GM12878 (cell line): Measurements from ENCODE around the gene RALGAPB. TPM values are rescaled to one million over a fixed set of nuclear protein-coding genes. Genes with fewer than 3 reads are reported as not detected.

Source experiments
- CBFB ChIP-seq: IDR thresholded peaks from 2 replicates; pipeline ENCODE4 v1.6.1; 2016; ENCODE audit warnings: antibody characterized with exemption, low read depth
- CBX5 ChIP-seq: sonication (generic); IDR thresholded peaks from 2 replicates; pipeline ENCODE4 v1.6.1; 2016; ENCODE audit warnings: low read depth, moderate library complexity, mild to moderate bottlenecking, inconsistent platforms
- ETV6 ChIP-seq, 2 experiments: fragments of 450-650 bp in 1 of 2; IDR thresholded peaks in 1 of 2; conservative IDR thresholded peaks in 1 of 2; 2 replicates each; pipeline ENCODE4 v1.6.1; 2014; ENCODE audit warnings: antibody characterized with exemption in 1 of 2, borderline replicate concordance in 1 of 2, low read depth in 1 of 2, mild to moderate bottlenecking in 1 of 2, moderate library complexity in 1 of 2
- FOS ChIP-seq: IDR thresholded peaks from 3 replicates; pipeline ENCODE4 v1.6.1; 2011; ENCODE audit warnings: borderline replicate concordance; ENCODE audit not compliant: insufficient read length; ENCODE audit errors: extremely low read depth
- HDAC2 ChIP-seq: fragments of 200-600 bp; sonication (generic); IDR thresholded peaks from 2 replicates; pipeline ENCODE4 v1.6.1; 2017
- HDGF ChIP-seq: fragments of 450-650 bp; IDR thresholded peaks from 2 replicates; pipeline ENCODE4 v1.6.1; 2016; ENCODE audit warnings: antibody characterized with exemption
- MEF2A ChIP-seq: IDR thresholded peaks from 2 replicates; pipeline ENCODE4 v1.6.1; 2011; ENCODE audit warnings: low read depth, mild to moderate bottlenecking, low read length, moderate library complexity; ENCODE audit not compliant: insufficient read depth
- MTA3 ChIP-seq: IDR thresholded peaks from 2 replicates; pipeline ENCODE4 v1.6.1; 2012; ENCODE audit warnings: low read length, inconsistent platforms, borderline replicate concordance
- NBN ChIP-seq: fragments of 450-650 bp; IDR thresholded peaks from 2 replicates; pipeline ENCODE4 v1.6.1; 2016
- POLR2AphosphoS2 ChIP-seq: IDR thresholded peaks from 2 replicates; pipeline ENCODE4 v1.6.1; 2011; ENCODE audit warnings: low read depth, mild to moderate bottlenecking, low read length, improper control_type of control experiment, moderate library complexity
- RB1 ChIP-seq: fragments of 450-650 bp; formaldehyde crosslinking; IDR thresholded peaks from 2 replicates; pipeline ENCODE4 v1.6.1; 2017; ENCODE audit warnings: mild to moderate bottlenecking, borderline replicate concordance
- RBBP5 ChIP-seq: fragments of 200-600 bp; sonication (generic); conservative IDR thresholded peaks from 2 replicates; pipeline ENCODE4 v1.6.1; 2016
- SIN3A ChIP-seq: IDR thresholded peaks from 2 replicates; pipeline ENCODE4 v1.6.1; 2012; ENCODE audit warnings: low read depth, low read length, improper control_type of control experiment
- SREBF1 ChIP-seq: IDR thresholded peaks from 2 replicates; pipeline ENCODE4 v1.6.1; 2012; ENCODE audit warnings: mild to moderate bottlenecking, low read length
- TAF1 ChIP-seq: IDR thresholded peaks from 2 replicates; pipeline ENCODE4 v1.6.1; 2011; ENCODE audit warnings: mild to moderate bottlenecking, low read depth, low read length, borderline replicate concordance
- USF1 ChIP-seq: IDR thresholded peaks from 2 replicates; pipeline ENCODE4 v1.6.1; 2011; ENCODE audit warnings: borderline replicate concordance, low read depth, mild to moderate bottlenecking, moderate library complexity, mixed read lengths, low read length; ENCODE audit not compliant: insufficient read depth; ENCODE audit errors: extremely low read length
- WRNIP1 ChIP-seq: IDR thresholded peaks from 2 replicates; pipeline ENCODE4 v1.6.1; 2011; ENCODE audit warnings: low read depth, low read length, improper control_type of control experiment, borderline replicate concordance
- ZBTB11 ChIP-seq: fragments of 450-650 bp; formaldehyde crosslinking; IDR thresholded peaks from 2 replicates; pipeline ENCODE4 v1.5.0; 2022; ENCODE audit warnings: mild to moderate bottlenecking, missing genetic modification characterization
- ZBTB4 ChIP-seq: fragments of 450-650 bp; formaldehyde crosslinking; IDR thresholded peaks from 2 replicates; pipeline ENCODE4 v1.4.0; 2022; ENCODE audit warnings: mild to moderate bottlenecking, moderate library complexity
- ZNF217 ChIP-seq: fragments of 450-650 bp; IDR thresholded peaks from 2 replicates; pipeline ENCODE4 v1.6.1; 2017; ENCODE audit warnings: antibody characterized with exemption, mild to moderate bottlenecking
- polyA plus RNA-seq, 11 experiments: library from polyadenylated mRNA; depleted of rRNA in 4 of 11; unstranded in 6 of 11; stranded (reverse) in 5 of 11; fragments of >200 nt; fragmentation: Nextera tagmentation in 4 of 11; fragmentation: Illumina TruSeq in 1 of 11; extraction: Ambion mirVana in 4 of 11; extraction: Trizol in 1 of 11; gene quantifications; 1 replicate in 1 of 11; 2 replicates in 10 of 11; pipeline versions ENCODE4 v1.2.1 to v1.2.3, GENCODE V29; 2011 to 2016; ENCODE audit warnings: inconsistent platforms in 2 of 11, missing spikeins in 2 of 11, low read depth in 1 of 11
- total RNA-seq, 4 experiments: library from RNA; depleted of rRNA in 3 of 4; stranded (reverse); fragments of >200 nt in 3 of 4; fragmentation: Illumina TruSeq in 1 of 4; extraction: Trizol in 1 of 4; gene quantifications; 2 replicates each; pipeline versions ENCODE4 v1.2.1 to v1.2.3, GENCODE V29; 2013 to 2021

Gene RALGAPB
- total and polyA plus RNA-seq, 10 of the 15 experiments (the other 5 are each of a cell fraction or from before 2014, with no cell fraction given) = 3.7 to 23.2 (median 15.5) TPM

GRCh38 chr20:38446441-38447209, 26.0 kb upstream of the RALGAPB start (continued):
- TF ChIP-seq ZBTB11 (no peak; the same call in 1 of the 2 replicates), HDAC2 (no peak), WRNIP1 (no peak), FOS (no peak), ETV6 (conservative IDR thresholded peaks at IDR 0.05 in 1 of 2, IDR thresholded peaks at IDR 0.05 in 1 of 2; ENCODE audit: borderline replicate concordance in 1 of 2, low read depth in 1 of 2) (peak in 1 of 2 experiments; percentile 70; a peak in 1 of 4 replicates), ZNF217 (peak; percentile 33; the same call in 1 of the 2 replicates), RB1 (peak; percentile 94; the same call in 1 of the 2 replicates), NBN (peak; percentile 87; the same call in 1 of the 2 replicates), POLR2AphosphoS2 (peak; percentile 66; the same call in 1 of the 2 replicates), USF1 (no peak), TAF1 (peak; percentile 99), SIN3A (peak; percentile 85; the same call in 1 of the 2 replicates), MEF2A (peak; percentile 72; the same call in 1 of the 2 replicates), HDGF (no peak), CBX5 (peak; percentile 90; the same call in 1 of the 2 replicates), CBFB (peak; percentile 90), ZBTB4 (CRISPR knock-in tag) (no peak), SREBF1 (no peak), RBBP5 (no peak), MTA3 (no peak)
